ENCODE data around the gene AFAP1. TPM values are rescaled to one million over a fixed set of nuclear protein-coding genes. Genes with fewer than 3 reads are reported as not detected.
A peak's percentile ranks its signal among the peaks of the same experiment; 100 is the strongest.

AFAP1 gene
- total RNA-seq, 5 donors from 2014 or later (not counting 1 experiment from before 2014, with no cell fraction given): 4.8 to 34.8 (median 20.3) TPM

DNA sequence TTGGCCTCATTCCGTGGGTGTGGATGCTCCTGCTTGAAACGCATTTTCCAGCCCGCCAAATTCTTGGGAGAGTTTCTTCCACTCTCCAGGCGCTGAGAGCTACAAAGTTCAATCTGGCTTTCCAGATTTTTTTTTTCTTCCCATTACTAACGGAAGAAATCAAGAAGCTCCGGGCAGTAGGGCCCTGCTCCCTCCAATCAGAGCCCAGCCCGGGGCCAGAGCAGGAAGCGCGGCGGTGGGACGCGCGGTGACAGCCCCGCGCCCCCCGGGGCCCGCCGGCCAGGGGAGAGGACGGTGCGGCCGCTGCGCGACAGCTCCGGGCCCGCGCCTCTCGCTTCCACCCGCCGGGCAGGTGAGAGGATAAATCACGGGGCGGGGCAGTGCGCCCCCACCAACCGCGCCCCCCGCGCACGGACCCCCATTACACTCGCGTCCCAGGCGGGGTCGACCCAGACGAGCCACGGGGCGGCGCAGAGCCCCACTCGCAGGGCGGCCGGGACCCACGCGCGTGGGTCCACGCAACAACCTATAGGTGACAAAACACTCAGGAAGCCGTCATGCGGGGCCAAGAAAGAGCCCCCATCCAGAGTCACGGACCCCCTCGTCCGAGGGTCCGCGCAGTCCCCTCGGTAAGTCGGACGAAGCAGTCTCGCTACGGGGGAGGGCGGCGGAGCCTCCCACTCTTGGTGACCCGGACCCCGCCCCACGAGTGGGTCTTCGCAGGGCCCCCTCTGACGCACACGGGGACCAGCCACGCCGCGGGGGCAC is 868 bp downstream of the AFAP1 start:
- Histone ChIP-seq H3K27me3 (replicated peaks in 1 of 2; ENCODE audit: control insufficient read depth in 2 of 2, extremely low read depth in 1 of 2, insufficient read depth in 2 of 2, low read length in 1 of 2) (peaks cover 8 to 14% of the 10 kb centered on the region in 2 experiments), H3K4me3 (ENCODE audit: control insufficient read depth in 1 of 2, extremely low read depth in 1 of 2, low read length in 1 of 2) (peak overlapping the region; percentile 69 to 71), H3K9me3 (no peaks in the 10 kb centered on the region), H3K27ac (ENCODE audit: low read length) (no peak overlapping the region), H3K4me1 (ENCODE audit: control insufficient read depth in 1 of 2, extremely low read depth in 1 of 2, insufficient read depth in 2 of 2, low read length in 2 of 2) (peaks cover 6 to 21% of the 10 kb centered on the region in 2 experiments), H3K36me3 (ENCODE audit: control insufficient read depth in 2 of 2, extremely low read depth in 1 of 2, insufficient read depth in 1 of 2, low read length in 1 of 2) (no peaks in the 10 kb centered on the region)
- Mint-ChIP-seq H3K4me3 (peak overlapping the region; percentile 73 to 83 (median 79)), H3K9me3 (no peaks in the 10 kb centered on the region), H3K36me3 (peaks cover 6% of the 10 kb centered on the region), H3K4me1 (peaks cover 14 to 36% (median 19%) of the 10 kb centered on the region in 3 donors), H3K27ac (peak overlapping the region in 1 of 2 donors; percentile 59), H3K27me3 (peaks cover 12% of the 10 kb centered on the region in 2 donors)
- DNase-seq (peak in 13 of 35 experiments; percentile 6 to 35 (median 13)), ATAC-seq (replicated peaks in 1 of 4) (peak in 2 of 4 experiments; percentile 6 to 10)
- WGBS (ENCODE audit: insufficient coverage): 3% methylated on average over 75 of the region's 75 CpGs
- ChIA-PET POLR2A (interaction anchor here in 1 of 2 donors (0.7 kb wide), 1 partner anchor 11 kb away, joined by 6 read pairs; no protein-coding TSS in a partner anchor), CTCF (interaction anchor here (0.6 to 1.9 kb wide), 11 partner anchors 9 to 1264 kb away, joined by 3 to 7 read pairs (median 5); no protein-coding TSS in a partner anchor)

DNA sequence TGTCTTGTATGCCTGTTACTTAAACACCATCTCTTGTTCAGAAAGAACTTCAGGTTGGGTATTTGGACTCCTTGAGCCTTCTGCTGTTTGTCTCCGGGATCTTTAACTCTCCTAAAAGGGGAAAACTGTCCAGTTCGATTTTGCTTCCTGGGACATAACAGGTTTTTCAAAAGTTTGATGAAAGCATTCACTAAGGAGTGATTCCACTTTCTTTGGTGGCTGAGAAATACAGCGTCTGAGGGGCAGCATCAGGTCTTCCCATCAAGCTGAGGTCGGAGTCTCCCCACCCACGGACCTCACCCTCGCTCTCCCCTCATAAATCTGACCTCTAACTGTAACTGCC is 1.4 kb downstream of the AFAP1 start:
- Histone ChIP-seq H3K4me1 (ENCODE audit: control insufficient read depth in 1 of 2, extremely low read depth in 1 of 2, insufficient read depth in 2 of 2, low read length in 2 of 2) (peaks cover 6 to 21% of the 10 kb centered on the region in 2 experiments), H3K4me3 (ENCODE audit: control insufficient read depth in 1 of 2, extremely low read depth in 1 of 2, low read length in 1 of 2) (peak overlapping the region; percentile 69 to 71), H3K9me3 (no peaks in the 10 kb centered on the region), H3K27ac (ENCODE audit: low read length) (no peak overlapping the region), H3K36me3 (ENCODE audit: control insufficient read depth in 2 of 2, extremely low read depth in 1 of 2, insufficient read depth in 1 of 2, low read length in 1 of 2) (no peaks in the 10 kb centered on the region), H3K27me3 (replicated peaks in 1 of 2; ENCODE audit: control insufficient read depth in 2 of 2, extremely low read depth in 1 of 2, insufficient read depth in 2 of 2, low read length in 1 of 2) (peaks cover 8 to 14% of the 10 kb centered on the region in 2 experiments)
- DNase-seq: peak in 1 of 35 experiments; percentile 13
- H3K27ac Mint-ChIP-seq: peak overlapping the region in 1 of 2 donors; percentile 59
- ATAC-seq (replicated peaks in 1 of 4): no peak
- peaks cover 14 to 38% (median 19%) of the 10 kb centered on the region in 3 donors for H3K4me1 Mint-ChIP-seq
- ChIA-PET POLR2A (interaction anchor here (0.5 to 1.0 kb wide), 5 partner anchors 10 to 120 kb away, joined by 3 to 6 read pairs (median 4); no protein-coding TSS in a partner anchor), CTCF (interaction anchor here in 1 of 2 donors (0.7 to 2.0 kb wide), 9 partner anchors 10 to 1263 kb away, joined by 3 to 10 read pairs (median 4); no protein-coding TSS in a partner anchor)
- no peaks in the 10 kb centered on the region for H3K9me3 Mint-ChIP-seq
- WGBS (ENCODE audit: insufficient coverage): 52% methylated on average over 3 of the region's 6 CpGs
- peaks cover 12% of the 10 kb centered on the region in 2 donors for H3K27me3 Mint-ChIP-seq
- H3K4me3 Mint-ChIP-seq: peak overlapping the region; percentile 73 to 83 (median 79)
- peaks cover 10% of the 10 kb centered on the region for H3K36me3 Mint-ChIP-seq

DNA sequence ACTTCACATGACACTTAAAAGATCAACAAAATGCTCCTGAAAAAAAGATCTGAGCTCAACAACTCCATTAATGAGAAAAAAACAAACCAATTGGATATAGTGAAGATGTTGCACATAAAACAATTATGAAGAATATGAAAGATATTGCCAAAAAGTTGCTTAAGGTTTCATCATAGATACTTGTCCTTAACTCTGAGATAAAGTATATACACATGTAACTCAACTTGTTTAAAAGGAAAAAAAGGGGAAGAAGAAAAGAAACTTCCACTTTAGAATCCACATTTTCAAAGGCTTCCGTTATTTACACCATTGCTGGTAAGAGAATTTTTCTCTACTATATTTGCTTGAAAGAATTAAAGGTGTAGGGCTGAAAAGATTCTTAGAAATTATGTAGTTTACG is 2.7 kb downstream of the AFAP1 start:
- peak overlapping the region in 1 of 3 donors; percentile 83 for H3K4me3 Mint-ChIP-seq
- ATAC-seq (replicated peaks in 1 of 4) (no peak), DNase-seq (no peak)

DNA sequence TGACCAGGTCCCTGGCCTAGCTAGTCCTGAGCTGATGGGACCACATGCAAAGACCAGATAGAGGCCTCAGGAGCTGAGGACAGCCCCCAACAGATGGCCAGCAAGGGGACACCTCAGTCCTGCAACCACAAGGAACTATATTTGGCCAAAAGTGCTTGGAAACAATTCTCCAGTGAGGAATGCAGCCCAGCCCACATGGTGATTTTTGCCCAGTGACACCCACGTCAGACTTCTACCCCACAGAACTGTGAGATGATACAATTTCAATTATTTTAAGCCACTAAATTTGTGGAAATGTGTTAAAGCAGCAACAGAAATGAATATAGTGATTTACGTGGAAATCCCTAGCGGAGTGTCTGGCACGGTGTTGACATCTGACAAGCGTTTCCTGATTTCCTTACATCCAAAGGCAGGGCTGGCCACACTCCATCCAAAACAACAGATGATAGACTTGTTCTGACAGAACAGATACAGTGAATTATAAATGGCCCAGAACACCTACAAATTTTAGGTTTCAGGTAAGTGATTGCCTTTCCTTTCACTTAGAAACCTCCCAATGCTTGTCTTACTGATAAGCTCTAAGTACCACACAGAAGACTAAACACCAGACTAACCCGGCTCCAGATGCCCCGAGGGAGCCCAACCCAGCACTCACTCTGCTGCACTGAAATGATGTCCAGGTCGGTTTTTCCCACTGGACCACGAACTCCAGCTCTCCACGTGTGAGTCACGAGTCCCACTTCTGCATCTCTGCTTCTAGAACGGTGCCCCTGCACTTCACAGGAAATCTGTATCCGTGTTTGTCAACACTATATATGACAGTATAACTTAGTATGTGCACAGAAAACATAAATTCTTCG is 5.8 kb downstream of the AFAP1 start:
- DNase-seq: no peak
- peaks cover 8 to 12% of the 10 kb centered on the region in 2 experiments for H3K27me3 ChIP-seq (replicated peaks in 1 of 2; ENCODE audit: control insufficient read depth in 2 of 2, extremely low read depth in 1 of 2, insufficient read depth in 2 of 2, low read length in 1 of 2)
- no peak overlapping the region for H3K27ac ChIP-seq (ENCODE audit: low read length)
- 82% methylated on average over 7 of the region's 14 CpGs for WGBS (ENCODE audit: insufficient coverage)
- H3K9me3 ChIP-seq: no peaks in the 10 kb centered on the region
- peaks cover 11 to 12% of the 10 kb centered on the region in 2 donors for H3K27me3 Mint-ChIP-seq
- CTCF ChIA-PET: no interaction called here
- H3K36me3 Mint-ChIP-seq: peaks cover 10% of the 10 kb centered on the region
- H3K27ac Mint-ChIP-seq: no peak overlapping the region
- no peak overlapping the region for H3K4me3 ChIP-seq (ENCODE audit: control insufficient read depth in 1 of 2, extremely low read depth in 1 of 2, low read length in 1 of 2)
- H3K9me3 Mint-ChIP-seq: no peaks in the 10 kb centered on the region
- H3K4me3 Mint-ChIP-seq: no peak overlapping the region
- POLR2A ChIA-PET: no interaction called here
- H3K4me1 Mint-ChIP-seq: peaks cover 14 to 50% (median 21%) of the 10 kb centered on the region in 3 donors
- peaks cover 4 to 19% of the 10 kb centered on the region in 2 experiments for H3K4me1 ChIP-seq (ENCODE audit: control insufficient read depth in 1 of 2, extremely low read depth in 1 of 2, insufficient read depth in 2 of 2, low read length in 2 of 2)
- no peaks in the 10 kb centered on the region for H3K36me3 ChIP-seq (ENCODE audit: control insufficient read depth in 2 of 2, extremely low read depth in 1 of 2, insufficient read depth in 1 of 2, low read length in 1 of 2)
- ATAC-seq (replicated peaks in 1 of 4): no peak

More for the DNA sequence above, 2.7 kb downstream of the AFAP1 start:
- Histone ChIP-seq H3K36me3 (ENCODE audit: control insufficient read depth in 2 of 2, extremely low read depth in 1 of 2, insufficient read depth in 1 of 2, low read length in 1 of 2) (no peaks in the 10 kb centered on the region), H3K9me3 (no peaks in the 10 kb centered on the region), H3K27ac (ENCODE audit: low read length) (no peak overlapping the region), H3K27me3 (replicated peaks in 1 of 2; ENCODE audit: control insufficient read depth in 2 of 2, extremely low read depth in 1 of 2, insufficient read depth in 2 of 2, low read length in 1 of 2) (peaks cover 8 to 14% of the 10 kb centered on the region in 2 experiments), H3K4me3 (ENCODE audit: control insufficient read depth in 1 of 2, extremely low read depth in 1 of 2, low read length in 1 of 2) (no peak overlapping the region), H3K4me1 (ENCODE audit: control insufficient read depth in 1 of 2, extremely low read depth in 1 of 2, insufficient read depth in 2 of 2, low read length in 2 of 2) (peaks cover 6 to 21% of the 10 kb centered on the region in 2 experiments)
- WGBS (ENCODE audit: insufficient coverage): 100% methylated on average over 1 of the region's 2 CpGs
- H3K27ac Mint-ChIP-seq: no peak overlapping the region
- CTCF ChIA-PET: interaction anchor here in 1 of 2 donors (1.1 to 2.0 kb wide), 2 partner anchors 92 to 135 kb away, joined by 6 to 10 read pairs; no protein-coding TSS in a partner anchor
- POLR2A ChIA-PET: interaction anchor here in 1 of 2 donors (0.6 kb wide), 1 partner anchor 18 kb away, joined by 3 read pairs; no protein-coding TSS in a partner anchor
- H3K36me3 Mint-ChIP-seq: peaks cover 10% of the 10 kb centered on the region
- H3K9me3 Mint-ChIP-seq: no peaks in the 10 kb centered on the region
- H3K27me3 Mint-ChIP-seq: peaks cover 12% of the 10 kb centered on the region in 2 donors
- H3K4me1 Mint-ChIP-seq: peaks cover 14 to 38% (median 21%) of the 10 kb centered on the region in 3 donors

DNA sequence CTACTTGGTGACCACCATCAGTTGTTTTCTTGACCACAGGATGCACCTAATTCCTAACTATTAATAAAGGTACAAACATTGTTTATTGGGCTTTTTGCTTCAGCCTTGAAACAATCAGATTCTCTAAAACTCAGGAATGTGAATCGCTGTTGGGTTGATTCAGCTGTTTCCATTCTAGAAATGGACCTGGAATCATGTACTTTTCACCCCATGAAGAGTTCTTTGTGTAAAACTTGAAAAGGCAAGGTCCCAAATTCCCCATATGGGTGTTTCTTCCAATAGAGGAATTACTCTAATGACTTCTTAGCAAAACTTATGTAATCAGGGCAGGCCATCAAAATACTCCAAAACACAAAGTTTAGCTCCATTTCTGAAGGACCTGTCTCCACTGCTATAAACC is 7.4 kb downstream of the AFAP1 start:
- H3K27ac Mint-ChIP-seq: no peak overlapping the region

More for the DNA sequence above, 7.4 kb downstream of the AFAP1 start:
- Histone ChIP-seq H3K4me3 (ENCODE audit: control insufficient read depth in 1 of 2, extremely low read depth in 1 of 2, low read length in 1 of 2) (no peak overlapping the region), H3K4me1 (ENCODE audit: control insufficient read depth in 1 of 2, extremely low read depth in 1 of 2, insufficient read depth in 2 of 2, low read length in 2 of 2) (peaks cover 0 to 6% of the 10 kb centered on the region in 2 experiments), H3K27me3 (replicated peaks in 1 of 2; ENCODE audit: control insufficient read depth in 2 of 2, extremely low read depth in 1 of 2, insufficient read depth in 2 of 2, low read length in 1 of 2) (peaks cover 2 to 5% of the 10 kb centered on the region in 2 experiments), H3K27ac (ENCODE audit: low read length) (no peak overlapping the region), H3K36me3 (ENCODE audit: control insufficient read depth in 2 of 2, extremely low read depth in 1 of 2, insufficient read depth in 1 of 2, low read length in 1 of 2) (no peaks in the 10 kb centered on the region), H3K9me3 (no peaks in the 10 kb centered on the region)
- Mint-ChIP-seq H3K36me3 (peaks cover 10% of the 10 kb centered on the region), H3K4me3 (no peak overlapping the region), H3K9me3 (no peaks in the 10 kb centered on the region), H3K4me1 (peaks cover 5 to 40% (median 12%) of the 10 kb centered on the region in 3 donors), H3K27me3 (peaks cover 3 to 11% of the 10 kb centered on the region in 2 donors)
- ATAC-seq (replicated peaks in 1 of 4): no peak
- DNase-seq: no peak
- CTCF ChIA-PET: no interaction called here
- no CpG with 5 or more reads among the region's 1 CpG for WGBS (ENCODE audit: insufficient coverage)
- POLR2A ChIA-PET: no interaction called here
